Measurements from ENCODE around the gene MYRF. TPM values are rescaled to one million over a fixed set of nuclear protein-coding genes. Genes with fewer than 3 reads are reported as not detected.
A peak's percentile ranks its signal among the peaks of the same experiment; 100 is the strongest.

MYRF gene
- total RNA-seq, 1 donor: 0.36 TPM

DNA sequence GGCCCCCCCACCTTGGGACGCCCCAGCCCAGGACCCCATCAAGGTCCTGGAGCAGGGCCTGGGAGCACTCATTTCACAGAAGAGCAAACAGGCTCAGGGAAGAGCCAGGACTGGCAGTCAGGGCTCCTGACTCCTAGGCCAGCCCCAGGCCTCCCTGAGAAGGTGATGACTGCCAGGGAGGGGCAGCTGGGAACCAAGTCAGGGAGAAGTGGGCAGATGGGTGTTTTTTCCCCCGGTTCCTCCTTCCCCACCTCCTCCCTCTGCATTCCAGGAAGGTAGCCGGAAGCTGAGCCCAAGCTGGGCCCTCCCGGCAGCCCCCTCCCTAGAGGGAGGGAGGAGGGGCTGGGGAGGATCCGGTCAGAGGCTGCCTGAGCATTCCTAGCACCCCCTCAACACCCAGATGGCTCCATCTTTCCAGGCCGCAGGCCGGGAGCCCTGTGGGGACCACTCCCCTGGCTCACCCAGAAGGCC, 19.6 kb downstream of the MYRF start:
- DNase-seq (ENCODE audit: insufficient read length, low spot score, missing footprints): peak; percentile 84
- Histone ChIP-seq H3K4me2 (ENCODE audit: insufficient read depth, low read length) (no peak overlapping the region), H3K27me3 (ENCODE audit: insufficient read depth, low read length) (no peaks in the 10 kb centered on the region), H3K4me1 (ENCODE audit: insufficient read depth, low read length) (no peaks in the 10 kb centered on the region), H3K4me3 (ENCODE audit: insufficient read depth, low read length) (no peak overlapping the region), H2AFZ (ENCODE audit: low read length) (no peak overlapping the region), H3K36me3 (ENCODE audit: insufficient read depth, low read length) (no peaks in the 10 kb centered on the region), H3K9me3 (ENCODE audit: low read depth, low read length) (no peaks in the 10 kb centered on the region), H3K79me2 (ENCODE audit: insufficient read depth, low read length) (no peaks in the 10 kb centered on the region), H4K20me1 (ENCODE audit: insufficient read depth, low read length) (no peaks in the 10 kb centered on the region), H3K27ac (ENCODE audit: low read depth, low read length) (no peak overlapping the region)
- TF ChIP-seq, protein P1, sequence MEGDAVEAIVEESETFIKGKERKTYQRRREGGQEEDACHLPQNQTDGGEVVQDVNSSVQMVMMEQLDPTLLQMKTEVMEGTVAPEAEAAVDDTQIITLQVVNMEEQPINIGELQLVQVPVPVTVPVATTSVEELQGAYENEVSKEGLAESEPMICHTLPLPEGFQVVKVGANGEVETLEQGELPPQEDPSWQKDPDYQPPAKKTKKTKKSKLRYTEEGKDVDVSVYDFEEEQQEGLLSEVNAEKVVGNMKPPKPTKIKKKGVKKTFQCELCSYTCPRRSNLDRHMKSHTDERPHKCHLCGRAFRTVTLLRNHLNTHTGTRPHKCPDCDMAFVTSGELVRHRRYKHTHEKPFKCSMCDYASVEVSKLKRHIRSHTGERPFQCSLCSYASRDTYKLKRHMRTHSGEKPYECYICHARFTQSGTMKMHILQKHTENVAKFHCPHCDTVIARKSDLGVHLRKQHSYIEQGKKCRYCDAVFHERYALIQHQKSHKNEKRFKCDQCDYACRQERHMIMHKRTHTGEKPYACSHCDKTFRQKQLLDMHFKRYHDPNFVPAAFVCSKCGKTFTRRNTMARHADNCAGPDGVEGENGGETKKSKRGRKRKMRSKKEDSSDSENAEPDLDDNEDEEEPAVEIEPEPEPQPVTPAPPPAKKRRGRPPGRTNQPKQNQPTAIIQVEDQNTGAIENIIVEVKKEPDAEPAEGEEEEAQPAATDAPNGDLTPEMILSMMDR (IDR thresholded peaks at IDR 0.05; ENCODE audit: extremely low read depth, low read depth, low read length): no peak

DNA sequence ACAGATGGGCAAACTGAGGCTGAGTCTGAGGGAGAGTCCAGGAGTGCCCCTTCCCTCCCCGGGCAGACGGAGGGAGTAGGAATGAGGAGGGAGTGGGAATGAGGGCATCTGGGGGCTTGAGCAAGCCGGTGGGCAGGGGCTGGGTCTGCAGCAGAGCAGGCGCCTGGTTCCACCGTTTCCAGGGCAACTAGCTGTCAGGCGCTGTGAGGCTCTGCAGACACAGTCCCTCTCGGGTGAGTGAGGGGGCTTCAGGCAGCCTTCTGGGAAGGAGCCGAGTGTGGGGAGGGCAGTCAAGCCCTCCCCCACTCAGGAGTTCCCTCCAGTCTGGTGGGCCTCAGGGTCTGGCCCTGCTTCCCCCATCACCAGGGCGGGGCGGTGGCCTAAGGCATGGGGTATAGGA, 20.9 kb downstream of the MYRF start:
- H4K20me1 ChIP-seq (ENCODE audit: insufficient read depth, low read length): no peaks in the 10 kb centered on the region
- H3K4me1 ChIP-seq (ENCODE audit: insufficient read depth, low read length): no peaks in the 10 kb centered on the region
- H3K4me3 ChIP-seq (ENCODE audit: insufficient read depth, low read length): no peak overlapping the region
- no peak overlapping the region for H3K4me2 ChIP-seq (ENCODE audit: insufficient read depth, low read length)
- no peaks in the 10 kb centered on the region for H3K9me3 ChIP-seq (ENCODE audit: low read depth, low read length)
- TF ChIP-seq, protein P1 (IDR thresholded peaks at IDR 0.05; ENCODE audit: extremely low read depth, low read depth, low read length): no peak
- no peak overlapping the region for H3K27ac ChIP-seq (ENCODE audit: low read depth, low read length)
- no peaks in the 10 kb centered on the region for H3K36me3 ChIP-seq (ENCODE audit: insufficient read depth, low read length)
- DNase-seq (ENCODE audit: insufficient read length, low spot score, missing footprints): peak; percentile 79
- H3K79me2 ChIP-seq (ENCODE audit: insufficient read depth, low read length): no peaks in the 10 kb centered on the region
- no peak overlapping the region for H2AFZ ChIP-seq (ENCODE audit: low read length)
- no peaks in the 10 kb centered on the region for H3K27me3 ChIP-seq (ENCODE audit: insufficient read depth, low read length)

DNA sequence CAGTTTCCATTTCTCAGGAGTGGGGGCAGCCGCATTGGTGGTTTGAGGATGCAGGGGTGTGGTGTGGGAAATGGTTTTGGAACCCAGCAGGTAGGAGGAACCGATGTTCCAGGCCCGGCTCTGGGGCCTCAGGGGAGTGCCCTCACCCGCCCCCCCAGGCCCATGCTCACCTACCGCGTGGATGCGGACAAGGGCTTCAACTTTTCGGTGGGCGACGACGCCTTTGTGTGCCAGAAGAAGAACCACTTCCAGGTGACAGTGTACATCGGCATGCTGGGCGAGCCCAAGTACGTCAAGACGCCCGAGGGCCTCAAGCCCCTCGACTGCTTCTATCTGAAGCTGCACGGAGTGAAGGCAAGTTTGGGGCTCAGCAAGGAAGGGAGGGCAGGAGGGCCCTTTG, 21.4 kb downstream of the MYRF start:
- no peaks in the 10 kb centered on the region for H3K36me3 ChIP-seq (ENCODE audit: insufficient read depth, low read length)
- no peaks in the 10 kb centered on the region for H3K4me1 ChIP-seq (ENCODE audit: insufficient read depth, low read length)
- H3K4me3 ChIP-seq (ENCODE audit: insufficient read depth, low read length): no peak overlapping the region
- DNase-seq (ENCODE audit: insufficient read length, low spot score, missing footprints): no peak
- no peaks in the 10 kb centered on the region for H3K9me3 ChIP-seq (ENCODE audit: low read depth, low read length)
- TF ChIP-seq, protein P1 (IDR thresholded peaks at IDR 0.05; ENCODE audit: extremely low read depth, low read depth, low read length): no peak
- no peaks in the 10 kb centered on the region for H4K20me1 ChIP-seq (ENCODE audit: insufficient read depth, low read length)
- no peak overlapping the region for H3K27ac ChIP-seq (ENCODE audit: low read depth, low read length)
- no peaks in the 10 kb centered on the region for H3K79me2 ChIP-seq (ENCODE audit: insufficient read depth, low read length)
- no peaks in the 10 kb centered on the region for H3K27me3 ChIP-seq (ENCODE audit: insufficient read depth, low read length)
- no peak overlapping the region for H3K4me2 ChIP-seq (ENCODE audit: insufficient read depth, low read length)
- H2AFZ ChIP-seq (ENCODE audit: low read length): no peak overlapping the region

DNA sequence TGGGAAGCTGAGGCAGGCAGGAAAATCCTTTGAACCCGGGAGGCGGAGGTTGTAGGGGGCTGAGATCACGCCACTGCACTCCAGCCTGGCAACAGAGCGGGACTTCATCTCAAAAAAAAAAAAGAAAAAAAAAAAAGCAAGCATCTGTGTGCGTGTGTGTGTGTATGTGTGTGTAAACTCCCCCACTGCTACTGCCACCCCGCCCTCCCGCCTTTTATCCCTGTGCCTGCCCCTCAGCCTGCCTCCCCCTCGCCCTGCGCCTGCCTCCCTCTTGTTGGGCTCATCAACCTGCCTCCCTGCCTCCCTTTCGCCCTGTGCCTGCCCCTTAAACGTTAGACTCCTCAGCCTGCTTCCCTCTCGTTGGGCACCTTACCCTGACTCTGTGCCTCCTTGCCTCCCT, 22.0 kb downstream of the MYRF start:
- Histone ChIP-seq H4K20me1 (ENCODE audit: insufficient read depth, low read length) (no peaks in the 10 kb centered on the region), H2AFZ (ENCODE audit: low read length) (no peak overlapping the region), H3K36me3 (ENCODE audit: insufficient read depth, low read length) (no peaks in the 10 kb centered on the region), H3K4me1 (ENCODE audit: insufficient read depth, low read length) (no peaks in the 10 kb centered on the region), H3K9me3 (ENCODE audit: low read depth, low read length) (no peaks in the 10 kb centered on the region), H3K4me3 (ENCODE audit: insufficient read depth, low read length) (no peak overlapping the region), H3K27ac (ENCODE audit: low read depth, low read length) (no peak overlapping the region), H3K4me2 (ENCODE audit: insufficient read depth, low read length) (no peak overlapping the region), H3K27me3 (ENCODE audit: insufficient read depth, low read length) (no peaks in the 10 kb centered on the region), H3K79me2 (ENCODE audit: insufficient read depth, low read length) (no peaks in the 10 kb centered on the region)
- TF ChIP-seq, protein P1 (IDR thresholded peaks at IDR 0.05; ENCODE audit: extremely low read depth, low read depth, low read length): no peak
- DNase-seq (ENCODE audit: insufficient read length, low spot score, missing footprints): peak; percentile 88

Measured in osteoblast (primary cell).